ENCODE measurements around the gene EFNA3. TPM values are rescaled to one million over a fixed set of nuclear protein-coding genes. Genes with fewer than 3 reads are reported as not detected.

The EFNA3 gene
- total and polyA plus RNA-seq, 9 of the 15 experiments (the other 6 are each of a cell fraction or from before 2014, with no cell fraction given): 0.59 to 7.9 (median 4.7) TPM

- CTCF ChIA-PET (ENCODE audit: low intra/inter-chr PET ratio): no interaction called here
- Histone ChIP-seq H3K4me1 (replicated peaks in 1 of 2; ENCODE audit: control insufficient read depth in 2 of 2, insufficient read depth in 2 of 2, low read length in 2 of 2) (peaks cover 57 to 70% of the 10 kb centered on the region in 2 experiments), H3K4me3 (no peak overlapping the region), H3K4me2 (ENCODE audit: insufficient read depth, low read length) (no peak overlapping the region), H2AFZ (ENCODE audit: low read depth, low read length) (no peak overlapping the region), H3K9me1 (ENCODE audit: control insufficient read depth, insufficient read depth, low read length) (no peaks in the 10 kb centered on the region), H3K9me3 (replicated peaks; ENCODE audit: control insufficient read depth, insufficient read depth, low read depth, low read length) (no peaks in the 10 kb centered on the region), H3K36me3 (ENCODE audit: control insufficient read depth, insufficient read depth, low read length) (peaks cover 21% of the 10 kb centered on the region), H3K27ac (ENCODE audit: extremely low read depth, low read depth, low read length) (no peak overlapping the region), H3K79me2 (ENCODE audit: control insufficient read depth, insufficient read depth, low read length) (peaks cover 17% of the 10 kb centered on the region), H4K20me1 (replicated peaks; ENCODE audit: control insufficient read depth, insufficient read depth, low read length) (no peaks in the 10 kb centered on the region), H3K9ac (ENCODE audit: insufficient read depth in 1 of 2, low read depth in 2 of 2, low read length in 2 of 2) (peak overlapping the region in 1 of 2 experiments; percentile 45; a peak in 1 of 4 replicates), H3K27me3 (ENCODE audit: control insufficient read depth in 2 of 2, insufficient read depth in 2 of 2, low read length in 2 of 2) (no peaks in the 10 kb centered on the region)
- POLR2A ChIA-PET: interaction anchor here (0.5 to 1.1 kb wide), 2 partner anchors 9 kb away, joined by 3 to 4 read pairs; partner anchors contain the start of gene DPM3
- 0 out of 2 replicates have a peak, but pooled peaks have one; percentile 22 for TF ChIP-seq MBD2 (IDR thresholded peaks at IDR 0.05; ENCODE audit: borderline replicate concordance, low read depth)
- TF ChIP-seq, protein P1, sequence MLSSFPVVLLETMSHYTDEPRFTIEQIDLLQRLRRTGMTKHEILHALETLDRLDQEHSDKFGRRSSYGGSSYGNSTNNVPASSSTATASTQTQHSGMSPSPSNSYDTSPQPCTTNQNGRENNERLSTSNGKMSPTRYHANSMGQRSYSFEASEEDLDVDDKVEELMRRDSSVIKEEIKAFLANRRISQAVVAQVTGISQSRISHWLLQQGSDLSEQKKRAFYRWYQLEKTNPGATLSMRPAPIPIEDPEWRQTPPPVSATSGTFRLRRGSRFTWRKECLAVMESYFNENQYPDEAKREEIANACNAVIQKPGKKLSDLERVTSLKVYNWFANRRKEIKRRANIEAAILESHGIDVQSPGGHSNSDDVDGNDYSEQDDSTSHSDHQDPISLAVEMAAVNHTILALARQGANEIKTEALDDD (IDR thresholded peaks at IDR 0.05): no peak
- no TSS peak for BruUV-seq (replicated peaks)
- intact Hi-C loops (cut with micrococcal nuclease): no loop called here
- 91% methylated on average over 8 of the region's 8 CpGs for WGBS (ENCODE audit: insufficient coverage, low coverage, missing lambda C conversion rate)
- no peak for ATAC-seq
- DNase-seq (ENCODE audit: extremely low read depth in 1 of 4, low spot score in 3 of 4): peak in 1 of 4 experiments; percentile 1
- no peak for FAIRE-seq
- in situ Hi-C loops (cut with MboI): no loop called here
These were observed 52.6 kb downstream of the EFNA3 start for GRCh38 chr1:155131285-155131684.

- CTCF ChIA-PET (ENCODE audit: low intra/inter-chr PET ratio): no interaction called here
- no peak overlapping the region for H3K9ac ChIP-seq (ENCODE audit: insufficient read depth in 1 of 2, low read depth in 2 of 2, low read length in 2 of 2)
- TF ChIP-seq GABPA (tag; conservative IDR thresholded peaks at IDR 0.05; ENCODE audit: low read depth): peak; percentile 25; the same call in 1 of the 2 replicates
- no peak for TF ChIP-seq SETDB1 (IDR thresholded peaks at IDR 0.05; ENCODE audit: low read length)
These were observed 53.2 kb downstream of the EFNA3 start for GRCh38 chr1:155131856-155132255.

More at GRCh38 chr1:155131856-155132255, 53.2 kb downstream of the EFNA3 start:
- intact Hi-C loops (cut with micrococcal nuclease) (no loop called here), in situ Hi-C loops (cut with MboI) (no loop called here)
- no peaks in the 10 kb centered on the region for H3K27me3 ChIP-seq (ENCODE audit: control insufficient read depth in 2 of 2, insufficient read depth in 2 of 2, low read length in 2 of 2)
- peaks cover 24% of the 10 kb centered on the region for H3K36me3 ChIP-seq (ENCODE audit: control insufficient read depth, insufficient read depth, low read length)
- H2AFZ ChIP-seq (ENCODE audit: low read depth, low read length): no peak overlapping the region
- ATAC-seq: no peak
- H3K4me1 ChIP-seq (replicated peaks in 1 of 2; ENCODE audit: control insufficient read depth in 2 of 2, insufficient read depth in 2 of 2, low read length in 2 of 2): peaks cover 57 to 70% of the 10 kb centered on the region in 2 experiments
- POLR2A ChIA-PET: interaction anchor here (1.1 kb wide), 1 partner anchor 8 kb away, joined by 4 read pairs; the partner anchor contains the start of gene DPM3
- H3K9me1 ChIP-seq (ENCODE audit: control insufficient read depth, insufficient read depth, low read length): no peaks in the 10 kb centered on the region
- H3K27ac ChIP-seq (ENCODE audit: extremely low read depth, low read depth, low read length): peak overlapping the region; percentile 19; the same call in 1 of the 3 replicates
- FAIRE-seq: peak; percentile 23
- BruUV-seq (replicated peaks): no TSS peak
- H3K9me3 ChIP-seq (replicated peaks; ENCODE audit: control insufficient read depth, insufficient read depth, low read depth, low read length): no peaks in the 10 kb centered on the region
- no peak overlapping the region for H3K4me2 ChIP-seq (ENCODE audit: insufficient read depth, low read length)
- peaks cover 20% of the 10 kb centered on the region for H3K79me2 ChIP-seq (ENCODE audit: control insufficient read depth, insufficient read depth, low read length)
- H4K20me1 ChIP-seq (replicated peaks; ENCODE audit: control insufficient read depth, insufficient read depth, low read length): no peaks in the 10 kb centered on the region
- H3K4me3 ChIP-seq: no peak overlapping the region
- peak in 1 of 4 experiments; percentile 1 for DNase-seq (ENCODE audit: extremely low read depth in 1 of 4, low spot score in 3 of 4)
- WGBS (ENCODE audit: insufficient coverage, low coverage, missing lambda C conversion rate): 60% methylated on average over 2 of the region's 2 CpGs
